Cerebellar nuclear complex (tissue), 1 donor: Measurements from ENCODE around the gene PPP2R1A.
"Not testable (repeated sequence)": the region's sequence is repeated elsewhere in the genome, so short reads cannot be mapped to it uniquely, and the experiment has no call there.

Source experiments
- DNase-seq, 2 experiments: peaks; one replicate each; lab custom pipeline; 2025; lab: John Stamatoyannopoulos, UW

PPP2R1A gene

DNA sequence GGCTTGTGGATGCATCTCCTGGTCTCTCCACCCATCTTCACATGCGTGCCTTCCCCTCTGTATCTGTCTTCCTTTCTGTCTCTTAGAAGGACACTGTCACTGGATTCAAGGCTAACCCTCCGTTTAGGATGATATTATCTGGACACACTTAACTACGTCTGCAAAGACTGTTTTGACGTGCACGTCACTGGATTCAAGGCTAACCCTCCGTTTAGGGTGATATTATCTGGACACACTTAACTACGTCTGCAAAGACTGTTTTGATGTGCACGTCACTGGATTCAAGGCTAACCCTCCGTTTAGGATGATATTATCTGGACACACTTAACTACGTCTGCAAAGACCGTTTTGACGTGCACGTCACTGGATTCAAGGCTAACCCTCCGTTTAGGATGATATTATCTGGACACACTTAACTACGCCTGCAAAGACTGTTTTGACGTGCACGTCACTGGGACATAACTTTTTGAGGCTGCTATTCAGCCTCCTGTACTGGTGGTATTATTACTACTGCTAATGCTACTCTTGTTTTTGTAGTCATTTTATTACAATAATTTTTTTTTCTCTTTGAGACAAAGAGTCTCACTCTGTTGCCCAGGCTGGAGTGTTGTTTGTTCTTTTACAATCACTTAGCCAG is 11.0 kb downstream of the PPP2R1A start:
- not testable (repeated sequence) for DNase-seq

GRCh38 chr19:52206481-52206880 is 16.6 kb downstream of the PPP2R1A start:
- no peak for DNase-seq

GRCh38 chr19:52211203-52211602 is 21.4 kb downstream of the PPP2R1A start:
- no peak for DNase-seq

DNA sequence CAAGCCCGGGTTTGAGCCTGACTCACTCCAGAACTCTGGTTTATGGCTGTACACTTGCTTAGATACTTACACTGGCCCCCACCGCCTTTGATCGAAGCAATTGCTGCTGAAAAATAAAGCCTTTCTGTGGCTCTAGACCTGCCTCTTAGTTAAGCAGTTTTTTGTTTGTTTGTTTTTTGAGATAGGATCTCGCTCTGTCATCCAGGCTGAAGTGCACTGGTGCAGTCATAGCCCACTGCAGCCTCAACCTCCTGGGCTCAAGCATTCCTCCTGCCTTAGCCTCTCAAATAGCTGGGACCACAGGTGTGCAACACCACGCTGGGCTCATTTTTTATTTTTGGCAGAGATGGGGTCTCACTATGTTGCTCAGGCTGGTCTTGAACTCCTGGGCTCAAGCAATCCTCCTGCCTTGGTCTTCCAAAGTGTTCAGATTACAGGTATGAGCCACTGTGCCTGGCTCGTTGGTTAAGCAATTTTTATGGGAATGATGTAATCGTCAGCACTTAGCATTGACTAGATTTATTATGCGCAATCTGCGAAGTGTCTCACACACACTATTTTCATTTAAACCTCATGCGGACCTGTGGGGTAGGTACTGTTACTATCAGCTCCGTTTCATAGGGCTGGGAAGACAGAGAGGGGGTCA is 22.2 kb downstream of the PPP2R1A start:
- no peak for DNase-seq

DNA sequence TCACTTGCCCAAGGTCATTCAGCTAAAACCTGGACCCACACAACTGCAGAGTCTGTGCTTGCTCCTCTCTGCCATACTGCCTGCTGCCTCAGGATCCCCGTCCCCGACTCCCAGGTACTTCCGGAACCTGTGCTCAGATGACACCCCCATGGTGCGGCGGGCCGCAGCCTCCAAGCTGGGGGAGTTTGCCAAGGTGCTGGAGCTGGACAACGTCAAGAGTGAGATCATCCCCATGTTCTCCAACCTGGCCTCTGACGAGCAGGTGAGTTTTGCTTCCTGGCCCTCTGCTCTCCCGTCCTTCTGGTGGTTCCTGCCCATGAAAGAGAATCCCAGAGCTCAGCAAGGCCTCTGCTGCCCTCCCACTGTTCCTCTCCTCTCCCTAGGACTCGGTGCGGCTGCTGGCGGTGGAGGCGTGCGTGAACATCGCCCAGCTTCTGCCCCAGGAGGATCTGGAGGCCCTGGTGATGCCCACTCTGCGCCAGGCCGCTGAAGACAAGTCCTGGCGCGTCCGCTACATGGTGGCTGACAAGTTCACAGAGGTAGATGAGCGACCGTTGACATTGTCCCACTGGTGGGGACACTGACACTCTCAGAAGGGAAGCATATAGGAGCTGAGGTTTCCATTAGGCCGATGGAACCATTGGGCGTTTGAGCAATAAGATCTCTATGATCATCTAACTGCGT is 22.9 kb downstream of the PPP2R1A start:
- DNase-seq = no peak

DNA sequence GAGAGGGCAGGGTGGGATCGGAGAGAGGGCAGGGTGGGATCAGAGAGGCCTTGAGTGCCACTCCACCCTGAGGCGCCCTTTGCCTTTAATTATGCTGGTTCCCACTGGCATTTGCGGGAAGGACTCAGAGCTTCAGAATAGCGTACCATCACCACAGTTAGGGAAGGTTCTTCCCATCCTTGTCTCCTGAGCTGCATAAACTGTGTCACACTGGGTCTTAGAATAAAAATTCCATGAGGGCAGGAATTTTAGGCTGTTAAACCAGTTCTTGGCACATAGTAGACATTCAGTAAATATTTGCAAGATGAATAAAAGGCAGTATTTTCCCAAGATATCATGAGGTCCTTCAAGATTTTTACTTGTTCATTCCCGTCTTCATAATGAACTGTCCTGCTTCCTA is 24.4 kb downstream of the PPP2R1A start:
- no peak for DNase-seq

DNA sequence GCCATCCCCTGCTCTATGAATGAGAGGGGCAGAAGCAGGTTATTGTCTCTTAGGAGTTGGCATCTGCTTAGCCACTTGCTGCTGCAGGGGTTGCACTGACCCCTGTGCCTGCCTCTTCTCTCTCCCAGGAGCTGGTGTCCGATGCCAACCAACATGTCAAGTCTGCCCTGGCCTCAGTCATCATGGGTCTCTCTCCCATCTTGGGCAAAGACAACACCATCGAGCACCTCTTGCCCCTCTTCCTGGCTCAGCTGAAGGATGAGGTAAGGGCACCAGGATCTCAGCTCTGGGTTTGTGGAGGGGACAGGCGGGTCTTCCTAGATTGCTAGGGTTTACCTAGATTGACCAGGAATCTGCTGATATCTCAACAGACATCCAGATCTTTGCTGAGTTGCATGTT is 26.5 kb downstream of the PPP2R1A start:
- no peak for DNase-seq

- no peak for DNase-seq
Measured at GRCh38 chr19:52217576-52217975, 27.7 kb downstream of the PPP2R1A start.

DNA sequence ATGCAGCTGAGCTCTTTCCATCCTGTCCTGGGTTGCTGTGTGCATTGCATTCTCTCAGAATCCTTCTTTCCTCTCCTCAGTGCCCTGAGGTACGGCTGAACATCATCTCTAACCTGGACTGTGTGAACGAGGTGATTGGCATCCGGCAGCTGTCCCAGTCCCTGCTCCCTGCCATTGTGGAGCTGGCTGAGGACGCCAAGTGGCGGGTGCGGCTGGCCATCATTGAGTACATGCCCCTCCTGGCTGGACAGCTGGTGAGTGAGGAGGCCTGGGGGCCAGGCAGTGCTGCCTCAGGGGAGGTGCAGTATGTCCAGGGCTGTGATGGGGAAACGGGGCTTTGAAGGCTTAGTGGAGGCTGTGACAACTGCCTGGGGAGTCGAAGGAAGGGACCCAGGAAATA is 29.8 kb downstream of the PPP2R1A start:
- no peak for DNase-seq

DNA sequence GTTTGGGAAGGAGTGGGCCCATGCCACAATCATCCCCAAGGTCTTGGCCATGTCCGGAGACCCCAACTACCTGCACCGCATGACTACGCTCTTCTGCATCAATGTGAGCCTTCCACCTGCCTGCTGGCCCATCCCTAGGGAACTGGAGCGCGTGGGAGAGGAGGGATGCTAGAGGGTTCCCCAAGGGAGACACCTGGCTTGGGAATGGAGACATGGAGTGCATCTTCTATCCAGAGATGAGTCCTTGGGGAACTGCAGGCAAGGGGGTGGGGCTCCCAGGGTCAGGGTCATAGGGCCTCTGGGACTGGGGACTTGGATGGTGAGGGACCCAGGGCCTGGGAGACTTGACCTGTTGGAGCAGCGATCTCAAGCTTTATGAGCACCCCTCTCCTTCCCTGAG is 31.2 kb downstream of the PPP2R1A start:
- no peak for DNase-seq

GRCh38 chr19:52221831-52222375 is 32.1 kb downstream of the PPP2R1A start:
- no peak for DNase-seq

GRCh38 chr19:52224211-52224610 is 34.4 kb downstream of the PPP2R1A start:
- DNase-seq = no peak

DNA sequence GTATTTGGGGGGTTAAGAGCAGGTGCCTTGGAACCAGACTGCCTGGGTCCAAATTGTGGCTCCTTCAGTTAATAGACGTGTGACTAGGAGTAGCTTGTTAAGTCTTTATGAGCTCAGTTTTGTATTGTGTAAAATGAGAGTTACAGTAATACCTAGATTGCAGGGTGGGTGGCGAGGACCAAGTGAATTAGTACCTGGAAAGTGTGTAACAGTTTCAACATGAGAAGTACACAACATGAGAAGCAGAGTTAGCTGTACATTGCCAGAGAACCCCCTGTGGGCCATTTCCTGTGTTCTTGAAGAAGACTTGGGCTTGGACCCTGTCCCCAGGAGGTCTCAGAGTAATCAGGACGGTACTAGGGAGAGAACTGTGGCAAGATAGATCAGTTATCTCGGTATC is 36.8 kb downstream of the PPP2R1A start:
- no peak for DNase-seq

DNA sequence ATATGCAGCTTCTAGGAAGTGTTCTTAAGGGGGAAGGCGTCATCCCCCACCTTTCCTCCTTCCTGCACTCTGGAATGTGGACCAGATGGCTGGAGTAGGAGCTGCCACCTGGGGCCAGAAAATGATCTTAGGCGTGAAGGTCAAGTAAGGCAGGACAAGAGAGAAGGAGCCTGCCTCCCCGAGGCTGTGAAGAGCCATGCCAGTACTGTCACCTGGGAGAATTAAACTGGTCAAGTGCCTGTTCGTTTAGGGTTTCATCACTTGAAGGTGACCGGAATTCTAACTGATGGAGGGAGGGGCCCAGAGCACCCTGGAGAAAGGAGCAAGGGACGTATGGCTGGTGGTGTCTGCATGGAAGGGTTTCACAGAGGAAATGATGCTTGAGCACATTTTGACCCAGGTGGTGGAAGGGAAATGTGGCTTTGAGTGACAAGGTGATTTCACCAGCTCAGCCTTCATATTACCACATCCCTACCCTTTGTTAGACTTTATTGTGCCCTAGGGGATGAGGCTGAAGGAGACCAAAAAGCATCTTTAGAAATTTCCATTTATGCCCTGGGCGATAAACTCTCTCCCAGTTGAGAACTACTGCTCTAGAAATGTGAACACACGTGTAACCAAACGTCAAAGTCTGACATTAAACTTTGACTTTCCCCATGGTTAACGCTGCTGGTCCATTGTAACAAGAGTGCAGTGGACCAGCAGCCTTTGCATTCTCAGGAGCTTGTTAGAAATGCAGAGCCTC is 37.5 kb downstream of the PPP2R1A start:
- no peak for DNase-seq

GRCh38 chr19:52227980-52228379 is 38.1 kb downstream of the PPP2R1A start:
- no peak for DNase-seq

DNA sequence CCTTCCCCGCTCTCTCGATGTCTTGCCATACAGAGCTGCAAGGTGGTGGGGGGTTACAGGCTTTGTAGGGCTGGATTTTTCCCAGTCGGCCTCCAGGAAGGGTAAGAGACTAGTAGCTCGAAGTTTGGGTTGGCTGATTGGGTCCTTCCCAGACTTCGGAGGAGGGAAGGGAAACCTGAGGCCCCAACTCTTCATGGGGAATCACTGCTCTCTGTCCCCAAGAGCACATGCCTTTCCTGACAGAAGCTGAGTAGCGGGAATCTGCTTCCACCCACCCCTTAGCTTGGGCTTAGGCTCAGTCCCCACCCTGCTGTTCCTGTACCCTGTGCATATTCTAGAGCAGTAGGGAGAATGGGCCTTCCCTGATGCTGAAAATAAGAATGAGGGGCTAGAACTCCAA is 39.7 kb downstream of the PPP2R1A start:
- no peak for DNase-seq

DNA sequence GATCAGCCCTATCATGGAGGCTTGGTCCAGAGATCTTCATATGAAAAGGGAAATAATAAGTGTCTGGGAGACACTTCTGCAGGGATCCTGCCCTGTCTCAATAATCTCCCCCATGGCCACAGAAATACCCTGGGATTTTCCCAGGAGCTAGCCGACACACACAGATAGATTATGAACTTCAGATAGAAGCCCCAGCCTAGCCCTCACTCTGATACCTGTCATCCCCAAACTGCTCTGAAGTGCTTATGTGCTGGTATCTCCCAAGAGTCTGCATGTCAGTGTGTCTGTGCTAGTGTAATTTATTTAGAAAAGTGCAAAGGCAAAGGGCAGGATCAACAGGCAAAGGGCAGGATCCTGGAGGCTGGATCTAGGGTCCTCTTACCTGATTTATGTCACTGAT is 40.8 kb downstream of the PPP2R1A start:
- DNase-seq = no peak

DNA sequence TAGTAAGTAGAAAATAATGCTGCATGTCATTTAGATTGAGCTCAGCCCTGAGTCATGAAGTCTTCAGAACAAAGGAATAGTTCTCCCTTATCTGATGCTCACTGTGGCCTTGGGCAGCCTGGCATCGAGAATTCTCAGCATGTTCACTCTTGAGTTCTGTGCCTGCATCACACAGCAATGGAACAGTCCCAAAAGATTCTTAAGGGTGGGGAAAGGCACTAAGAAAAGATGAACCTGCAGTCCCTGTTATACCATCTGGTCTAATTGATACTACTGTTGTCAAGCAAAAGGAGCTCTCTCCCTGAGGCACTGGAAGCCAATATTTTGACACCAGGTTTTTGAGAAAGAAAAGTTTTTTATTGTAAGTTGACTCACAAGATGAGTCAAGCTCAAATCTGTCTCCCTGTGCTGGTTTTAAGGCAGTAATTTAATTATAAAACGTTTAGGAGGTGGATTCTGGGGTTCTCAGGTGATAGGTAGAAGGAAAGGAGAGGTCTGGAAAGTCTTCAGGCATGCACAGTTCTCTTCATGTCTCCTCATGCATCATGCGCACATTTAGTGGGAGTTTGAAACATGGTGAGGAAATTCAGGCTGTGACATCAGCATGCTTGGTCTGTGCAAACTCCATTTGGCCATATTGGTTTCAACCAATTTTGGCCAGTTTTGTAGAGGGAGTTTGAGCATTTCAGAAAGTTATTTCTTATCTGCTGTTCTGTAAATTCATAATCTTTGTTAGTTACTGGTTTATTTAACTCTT is 41.5 kb downstream of the PPP2R1A start:
- DNase-seq = no peak

- DNase-seq = no peak
Measured at GRCh38 chr19:52234406-52234805, 44.6 kb downstream of the PPP2R1A start.

GRCh38 chr19:52237197-52237596 is 47.3 kb downstream of the PPP2R1A start:
- DNase-seq = no peak

DNA sequence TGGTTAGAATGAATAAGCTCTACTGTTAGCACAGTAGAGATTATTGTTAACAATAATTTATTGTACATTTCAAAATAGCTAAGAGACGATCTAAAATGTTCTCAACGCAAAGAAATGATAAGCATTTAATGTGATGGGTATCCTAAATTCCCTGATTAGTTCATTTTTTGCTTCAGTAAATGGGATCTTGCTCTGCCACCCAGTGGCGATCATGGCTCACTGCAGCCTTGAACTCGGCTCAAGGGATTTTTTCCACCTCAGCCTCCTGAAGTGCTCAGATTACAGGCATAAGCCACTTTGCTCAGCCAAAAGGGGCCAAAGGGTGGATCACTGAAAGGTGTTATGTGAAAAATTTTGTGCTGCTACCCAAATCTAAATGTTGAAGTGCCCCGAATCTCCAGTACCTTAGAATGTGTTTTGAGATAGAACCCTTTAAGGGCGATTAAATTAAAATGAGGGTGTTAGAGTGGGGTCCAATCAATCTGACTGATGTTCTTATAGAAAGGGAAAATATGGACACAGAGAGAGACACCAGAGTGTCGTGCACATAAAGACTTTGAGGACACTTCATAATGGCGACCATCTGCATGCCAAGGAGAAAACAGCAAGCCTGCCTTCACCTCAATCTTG is 48.0 kb downstream of the PPP2R1A start:
- peak in 1 of 2 experiments; percentile 42 for DNase-seq
